GM12872 (cell line): ENCODE results near the gene MIEF1.

ENCODE experiments used
- TF ChIP-seq, protein P1 (sequence below): IDR thresholded peaks from 3 replicates; pipeline ENCODE4 v1.5.1; 2011; ENCODE audit warnings: low read depth, mild to moderate bottlenecking, low read length, moderate library complexity; ENCODE audit not compliant: insufficient read depth

Gene MIEF1

DNA sequence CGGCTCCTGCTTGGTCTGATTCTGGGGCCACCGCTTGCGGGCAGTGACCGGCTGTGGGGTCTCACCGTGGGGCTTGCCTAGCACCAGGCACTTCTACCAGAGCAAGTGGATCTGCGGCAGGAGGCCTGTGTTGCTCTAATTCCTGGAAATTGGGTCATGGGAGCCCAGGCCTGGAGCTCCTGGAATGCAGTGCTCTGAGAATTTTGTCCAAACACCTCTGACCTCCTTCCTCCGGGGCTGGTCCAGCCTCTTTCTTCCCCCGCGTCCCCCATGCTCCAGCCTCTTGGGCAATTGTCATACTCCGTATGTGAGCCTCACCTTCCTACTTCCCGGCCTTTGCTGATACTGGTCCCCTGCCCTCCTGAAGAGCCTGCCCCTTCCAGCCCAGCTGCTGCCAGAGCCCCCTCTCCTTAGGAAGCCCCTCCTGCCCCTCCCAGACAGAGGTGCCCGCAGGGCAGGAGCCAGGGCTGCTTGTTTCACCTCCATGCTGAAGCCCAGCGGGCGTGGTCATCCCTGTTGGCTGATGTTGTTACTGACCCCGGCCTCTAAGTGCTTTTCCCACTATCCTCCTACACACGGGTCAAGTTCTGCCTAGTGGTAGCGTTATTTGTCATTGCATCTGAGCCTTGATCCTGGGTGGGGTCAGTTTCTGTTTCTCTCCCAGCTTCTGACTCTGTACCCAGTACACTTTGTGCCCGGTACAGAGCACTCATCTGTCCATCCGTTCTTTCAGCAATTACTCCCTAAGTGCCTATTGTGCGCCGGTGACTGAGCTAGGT, 35.7 kb upstream of the MIEF1 start:
- TF ChIP-seq, protein P1, sequence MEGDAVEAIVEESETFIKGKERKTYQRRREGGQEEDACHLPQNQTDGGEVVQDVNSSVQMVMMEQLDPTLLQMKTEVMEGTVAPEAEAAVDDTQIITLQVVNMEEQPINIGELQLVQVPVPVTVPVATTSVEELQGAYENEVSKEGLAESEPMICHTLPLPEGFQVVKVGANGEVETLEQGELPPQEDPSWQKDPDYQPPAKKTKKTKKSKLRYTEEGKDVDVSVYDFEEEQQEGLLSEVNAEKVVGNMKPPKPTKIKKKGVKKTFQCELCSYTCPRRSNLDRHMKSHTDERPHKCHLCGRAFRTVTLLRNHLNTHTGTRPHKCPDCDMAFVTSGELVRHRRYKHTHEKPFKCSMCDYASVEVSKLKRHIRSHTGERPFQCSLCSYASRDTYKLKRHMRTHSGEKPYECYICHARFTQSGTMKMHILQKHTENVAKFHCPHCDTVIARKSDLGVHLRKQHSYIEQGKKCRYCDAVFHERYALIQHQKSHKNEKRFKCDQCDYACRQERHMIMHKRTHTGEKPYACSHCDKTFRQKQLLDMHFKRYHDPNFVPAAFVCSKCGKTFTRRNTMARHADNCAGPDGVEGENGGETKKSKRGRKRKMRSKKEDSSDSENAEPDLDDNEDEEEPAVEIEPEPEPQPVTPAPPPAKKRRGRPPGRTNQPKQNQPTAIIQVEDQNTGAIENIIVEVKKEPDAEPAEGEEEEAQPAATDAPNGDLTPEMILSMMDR, result no peak

DNA sequence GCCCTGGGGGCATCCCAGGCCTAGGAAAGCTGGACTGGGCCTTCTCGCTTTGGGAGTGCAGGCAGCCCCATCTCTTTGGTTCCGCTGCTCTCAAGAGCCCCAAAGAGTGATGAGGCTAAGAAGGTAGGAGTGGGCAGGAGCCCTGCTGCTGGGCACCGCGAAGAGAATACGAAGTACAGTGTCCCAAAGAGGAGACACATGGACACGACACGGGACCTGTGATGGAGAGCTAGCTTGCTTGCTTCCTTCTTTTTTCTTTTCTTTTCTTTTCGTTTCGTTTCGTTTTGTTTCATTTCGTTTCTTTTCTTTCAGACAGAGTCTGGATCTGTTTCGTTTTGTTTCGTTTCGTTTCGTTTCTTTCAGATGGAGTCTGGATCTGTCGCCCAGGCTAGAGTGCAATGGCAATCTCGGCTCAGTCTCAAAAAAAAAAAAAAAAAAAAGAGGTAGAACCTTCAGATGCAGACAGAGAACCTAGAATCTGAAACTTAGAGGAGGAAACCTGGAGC, 34.6 kb upstream of the MIEF1 start:
- TF ChIP-seq, protein P1, result no peak

DNA sequence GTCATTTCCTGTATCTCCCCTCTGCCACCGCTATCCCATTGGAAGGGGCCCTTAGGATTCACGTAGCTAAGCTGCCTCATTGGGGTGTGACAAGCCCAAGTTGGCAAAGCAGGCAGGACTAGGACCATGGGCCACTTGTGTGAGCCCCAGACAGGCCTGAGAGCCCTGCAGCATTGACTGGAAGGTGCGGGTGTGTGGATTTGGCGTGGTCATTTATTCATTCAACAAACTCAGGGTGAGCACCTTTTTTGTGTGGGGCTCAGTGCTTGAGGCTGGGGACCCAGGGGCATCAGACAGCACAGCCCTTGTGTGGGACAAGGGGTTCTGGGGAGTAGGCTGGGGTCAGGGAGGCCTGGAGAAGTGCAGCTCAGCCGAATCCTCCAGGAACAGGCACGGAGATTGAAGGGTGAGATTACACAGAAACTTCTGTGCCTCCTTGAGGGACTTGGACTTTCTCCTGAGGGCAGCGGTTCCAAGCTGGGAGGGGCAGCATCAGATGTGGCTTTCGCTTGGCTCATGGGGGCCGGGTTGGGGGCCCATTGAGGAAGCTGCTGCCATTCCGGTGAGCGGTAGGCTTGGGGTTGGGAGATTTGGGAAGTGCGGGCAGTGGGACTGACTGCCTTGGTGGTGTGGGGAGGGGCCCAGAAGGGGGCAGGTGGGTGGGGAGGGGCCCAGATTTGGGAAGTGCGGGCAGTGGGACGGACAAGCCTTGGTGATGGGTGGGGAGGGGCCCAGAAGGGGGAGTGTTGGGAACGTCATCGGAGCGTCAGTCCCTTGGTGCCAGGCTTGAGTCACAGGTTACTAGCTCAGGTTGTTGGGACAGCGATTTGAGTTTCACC, 33.4 kb upstream of the MIEF1 start:
- TF ChIP-seq, protein P1, result no peak

DNA sequence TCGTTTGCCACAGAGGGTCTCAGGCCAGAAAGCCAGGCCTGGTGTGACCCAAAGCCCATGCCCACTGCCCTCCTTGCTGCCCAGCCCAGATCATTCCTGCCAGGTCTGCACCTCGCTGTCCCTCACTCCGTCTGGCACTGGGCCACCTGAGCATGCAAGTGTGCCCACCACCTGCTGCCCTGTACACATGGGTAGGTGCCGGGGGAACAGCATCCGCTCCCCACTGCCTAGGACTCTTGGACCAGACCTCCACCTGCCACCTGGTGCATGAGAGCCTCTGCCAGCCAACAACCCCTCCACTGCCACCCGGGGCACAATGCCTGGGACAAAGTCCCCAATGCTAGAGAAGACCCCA, 32.8 kb upstream of the MIEF1 start:
- TF ChIP-seq, protein P1, result no peak

DNA sequence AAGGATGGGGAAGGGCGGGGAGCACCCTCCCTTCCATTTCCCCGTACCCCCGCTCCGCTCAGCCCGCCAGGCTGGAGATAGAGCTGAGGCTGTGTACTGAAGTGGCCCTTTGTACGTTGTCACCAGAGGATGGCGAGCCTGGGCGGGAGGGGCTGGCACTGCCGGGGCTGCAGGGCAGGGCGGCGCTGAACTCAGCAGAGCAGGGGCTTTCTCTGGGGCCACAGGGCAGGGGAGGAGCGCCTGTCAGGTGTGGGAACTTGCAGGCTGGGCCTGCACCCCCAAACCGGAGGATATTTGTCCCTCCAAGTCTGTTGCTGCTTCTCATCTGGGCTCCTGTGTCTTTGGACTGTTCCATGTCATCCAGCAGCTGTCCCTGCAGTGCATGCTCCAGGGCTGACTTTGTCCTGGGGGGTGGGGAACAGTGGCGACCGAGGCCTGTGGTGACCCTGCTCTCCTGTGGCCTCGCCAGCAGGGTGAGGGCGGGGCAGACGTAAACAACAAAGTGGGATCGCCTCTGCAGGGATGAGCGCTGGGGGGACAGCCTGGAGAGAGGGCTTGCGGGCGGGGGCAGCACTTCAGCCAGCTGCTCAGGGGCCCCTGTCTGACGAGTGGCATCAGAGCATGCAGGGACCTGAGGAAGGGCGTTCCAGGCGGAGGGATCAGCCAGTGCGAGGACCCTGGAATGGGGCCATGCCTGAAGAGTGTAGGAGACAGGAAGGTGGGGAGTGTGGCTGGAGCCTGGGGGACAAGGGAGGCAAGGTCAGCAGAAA, 32.2 kb upstream of the MIEF1 start:
- TF ChIP-seq, protein P1, result no peak

DNA sequence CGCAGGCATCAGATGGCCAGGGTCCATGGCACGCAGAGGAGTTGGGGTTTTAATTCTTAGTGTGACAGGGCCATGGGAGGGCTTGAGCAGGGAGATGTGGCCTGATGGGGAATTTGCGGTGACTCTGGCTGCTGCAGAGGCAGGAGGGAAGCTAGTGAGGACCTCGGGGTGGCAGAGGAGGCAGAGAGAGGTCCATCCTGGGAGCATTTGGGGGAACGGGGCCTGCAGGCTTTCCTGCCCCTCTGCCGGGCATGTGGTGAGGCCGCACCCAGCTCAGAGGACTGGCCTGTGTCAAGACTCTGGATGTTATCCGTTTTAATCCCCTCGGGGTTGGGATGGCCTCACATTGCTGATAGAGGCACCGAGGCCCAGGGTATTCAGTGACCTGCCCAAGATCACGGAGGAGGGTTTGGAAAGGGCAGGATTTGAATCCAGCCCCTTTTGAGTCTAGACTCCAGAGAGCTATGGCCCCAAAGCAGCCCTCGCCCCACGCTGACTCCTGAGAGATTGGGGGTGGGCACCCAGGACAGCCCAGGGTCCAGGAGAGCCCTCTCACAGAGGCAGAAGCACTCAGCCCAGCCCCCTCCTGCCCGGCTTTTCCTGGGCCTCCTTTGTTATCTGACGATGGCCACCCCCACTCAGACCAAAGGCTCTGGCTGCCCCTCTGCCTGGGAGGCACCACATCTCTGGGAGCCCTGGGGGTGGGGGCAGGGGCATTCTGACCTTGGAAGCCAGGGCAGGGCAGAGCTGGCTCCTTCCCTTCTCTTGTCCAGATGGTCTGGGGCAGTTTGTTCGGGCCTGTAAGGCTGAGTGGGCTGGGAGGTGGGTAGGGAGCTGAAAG, 31.4 kb upstream of the MIEF1 start:
- TF ChIP-seq, protein P1, result no peak
